Measurements from ENCODE around the gene ARHGAP30. TPM values are rescaled to one million over a fixed set of nuclear protein-coding genes. Genes with fewer than 3 reads are reported as not detected.
"Not testable (repeated sequence)": the region's sequence is repeated elsewhere in the genome, so short reads cannot be mapped to it uniquely, and the experiment has no call there.

ARHGAP30 gene
- total RNA-seq, 1 experiment from 2014 or later: 0.36 TPM

GRCh38 chr1:161019751-161020495 is 49.8 kb downstream of the ARHGAP30 start:
- no TSS peak for BruUV-seq (replicated peaks)
- TF ChIP-seq SIN3A (IDR thresholded peaks at IDR 0.05; ENCODE audit: borderline replicate concordance, insufficient read depth, low read depth, low read length): no peak
- TF ChIP-seq CTCF (IDR thresholded peaks at IDR 0.05): no peak
- no peak for TF ChIP-seq POLR2AphosphoS5 (IDR thresholded peaks at IDR 0.05; ENCODE audit: low read depth, low read length)
- peak; percentile 7 for ATAC-seq
- Histone ChIP-seq H3K27ac (ENCODE audit: low read length) (peak overlapping the region; percentile 67), H3K4me3 (ENCODE audit: low read depth in 2 of 2, low read length in 2 of 2) (peak overlapping the region; percentile 87 to 97), H3K4me1 (ENCODE audit: control insufficient read depth, insufficient read depth, low read length) (peaks cover 22% of the 10 kb centered on the region), H3K9me3 (ENCODE audit: control insufficient read depth, insufficient read depth, low read depth, low read length) (no peaks in the 10 kb centered on the region), H3K27me3 (ENCODE audit: control insufficient read depth, insufficient read depth, low read length) (no peaks in the 10 kb centered on the region), H3K36me3 (ENCODE audit: control insufficient read depth, insufficient read depth, low read length) (peaks cover 3% of the 10 kb centered on the region; the same call in 1 of the 2 replicates)
- intact Hi-C loops (cut with micrococcal nuclease; ENCODE audit: unreplicated experiment) (no loop called here), in situ Hi-C loops (cut with HindIII; ENCODE audit: low pct_unique_long_range_greater_than_20kb, low sequenced_read_pairs) (no loop called here)
- ChIA-PET CTCF (interaction anchor here (1.2 to 1.8 kb wide), 2 partner anchors 22 to 77 kb away, joined by 4 to 10 read pairs; no protein-coding TSS in a partner anchor), POLR2A (interaction anchor here (0.7 kb wide), 2 partner anchors 24 to 146 kb away, joined by 3 to 6 read pairs; no protein-coding TSS in a partner anchor)
- DNase-seq (ENCODE audit: low read depth, low spot score): no peak

GRCh38 chr1:161019111-161019660 is 50.5 kb downstream of the ARHGAP30 start:
- ATAC-seq; in situ Hi-C loops (cut with HindIII; ENCODE audit: low pct_unique_long_range_greater_than_20kb, low sequenced_read_pairs); DNase-seq (ENCODE audit: low read depth, low spot score); BruUV-seq (replicated peaks); H3K27me3 ChIP-seq (ENCODE audit: control insufficient read depth, insufficient read depth, low read length); intact Hi-C loops (cut with micrococcal nuclease; ENCODE audit: unreplicated experiment); H3K27ac ChIP-seq (ENCODE audit: low read length); H3K4me3 ChIP-seq (ENCODE audit: low read depth in 2 of 2, low read length in 2 of 2); H3K36me3 ChIP-seq (ENCODE audit: control insufficient read depth, insufficient read depth, low read length); H3K9me3 ChIP-seq (ENCODE audit: control insufficient read depth, insufficient read depth, low read depth, low read length): not testable (repeated sequence)
- peaks cover 25% of the 10 kb centered on the region for H3K4me1 ChIP-seq (ENCODE audit: control insufficient read depth, insufficient read depth, low read length)
- POLR2A ChIA-PET: interaction anchor here (0.7 kb wide), 3 partner anchors 22 to 146 kb away, joined by 3 to 10 read pairs (median 6); no protein-coding TSS in a partner anchor
- CTCF ChIA-PET: interaction anchor here (0.5 to 1.2 kb wide), 3 partner anchors 9 to 78 kb away, joined by 4 to 9 read pairs (median 4); no protein-coding TSS in a partner anchor

- H3K27me3 ChIP-seq (ENCODE audit: control insufficient read depth, insufficient read depth, low read length): no peaks in the 10 kb centered on the region
- CTCF ChIA-PET: interaction anchor here (0.5 to 0.7 kb wide), 2 partner anchors 8 to 12 kb away, joined by 4 to 9 read pairs; no protein-coding TSS in a partner anchor
- peak overlapping the region; percentile 56; the same call in 1 of the 2 replicates for H3K27ac ChIP-seq (ENCODE audit: low read length)
- peaks cover 27% of the 10 kb centered on the region for H3K4me1 ChIP-seq (ENCODE audit: control insufficient read depth, insufficient read depth, low read length)
- ATAC-seq: no peak
- DNase-seq (ENCODE audit: low read depth, low spot score): no peak
- intact Hi-C loops (cut with micrococcal nuclease; ENCODE audit: unreplicated experiment) (no loop called here), in situ Hi-C loops (cut with HindIII; ENCODE audit: low pct_unique_long_range_greater_than_20kb, low sequenced_read_pairs) (no loop called here)
- no peak overlapping the region for H3K4me3 ChIP-seq (ENCODE audit: low read depth in 2 of 2, low read length in 2 of 2)
- no peak for TF ChIP-seq CTCF (IDR thresholded peaks at IDR 0.05)
- no peak for TF ChIP-seq SIN3A (IDR thresholded peaks at IDR 0.05; ENCODE audit: borderline replicate concordance, insufficient read depth, low read depth, low read length)
- no peak for TF ChIP-seq REST (IDR thresholded peaks at IDR 0.05; ENCODE audit: insufficient read depth in 1 of 2, low read depth in 2 of 2, low read length in 1 of 2)
- TF ChIP-seq POLR2AphosphoS5 (IDR thresholded peaks at IDR 0.05; ENCODE audit: low read depth, low read length): no peak
- TF ChIP-seq TCF7L2 (IDR thresholded peaks at IDR 0.05; ENCODE audit: low read depth, low read length): no peak
- no TSS peak for BruUV-seq (replicated peaks)
- H3K36me3 ChIP-seq (ENCODE audit: control insufficient read depth, insufficient read depth, low read length): peaks cover 3% of the 10 kb centered on the region; the same call in 1 of the 2 replicates
- no peaks in the 10 kb centered on the region for H3K9me3 ChIP-seq (ENCODE audit: control insufficient read depth, insufficient read depth, low read depth, low read length)
- POLR2A ChIA-PET: interaction anchor here (0.5 to 0.6 kb wide), 2 partner anchors 18 to 27 kb away, joined by 4 to 12 read pairs; no protein-coding TSS in a partner anchor
These were observed 51.1 kb downstream of the ARHGAP30 start for GRCh38 chr1:161018631-161018930.

All from Panc1 (cell line).